Tibial artery (tissue), 4 donors: ENCODE measurements around the gene SNRPB.

Experiments
- DNase-seq, 2 donors: peaks; one replicate each; pipeline ENCODE4 v3.0.0-alpha.2; 2019
- H3K27ac ChIP-seq, 2 donors: fragments of 200-600 bp; sonication (generic) in 1 of 2; 1 replicate in 1 of 2; 2 replicates in 1 of 2; pipeline ENCODE4 v1.5.1; 2018 to 2019; ENCODE audit warnings: mild to moderate bottlenecking in 1 of 2
- H3K27me3 ChIP-seq, 2 donors: fragments of 200-600 bp; sonication (generic) in 1 of 2; one replicate each; pipeline versions ENCODE4 v1.5.1 to v1.6.0; 2016 to 2019
- H3K36me3 ChIP-seq, 3 donors: fragments of 200-600 bp; sonication (generic) in 2 of 3; one replicate each; pipeline ENCODE4 v1.5.1; 2016 to 2019; ENCODE audit warnings: mild to moderate bottlenecking in 2 of 3
- H3K4me1 ChIP-seq, 4 donors: fragments of 200-600 bp; sonication (generic) in 2 of 4; 1 replicate in 3 of 4; 2 replicates in 1 of 4; pipeline ENCODE4 v1.5.1; 2016 to 2019
- H3K4me3 ChIP-seq, 2 donors: fragments of 200-600 bp; sonication (generic) in 1 of 2; 1 replicate in 1 of 2; 2 replicates in 1 of 2; pipeline ENCODE4 v1.5.1; 2018 to 2019; ENCODE audit warnings: mild to moderate bottlenecking in 2 of 2
- H3K9me3 ChIP-seq, 3 donors: fragments of 200-600 bp; sonication (generic) in 1 of 3; one replicate each; pipeline ENCODE4 v1.5.1; 2016 to 2019
- CTCF ChIP-seq, 2 experiments: fragments of 200-600 bp in 1 of 2; fragments of 450-650 bp in 1 of 2; IDR thresholded peaks; one replicate each; pipeline ENCODE4 v1.5.1; 2017 to 2019; ENCODE audit warnings: antibody characterized with exemption in 2 of 2, mild to moderate bottlenecking in 1 of 2, moderate library complexity in 1 of 2
- intact Hi-C: fragments of 100-400 bp; cut with DNase I; formaldehyde crosslinking; loops from one replicate; pipeline ENCODE4 v1.15.0; 2023; ENCODE audit warnings: low total_unique reads

SNRPB gene

GRCh38 chr20:2470423-2471193 is at the start of gene SNRPB:
TSS of gene SNRPB (minus strand) at chr20:2470789. CDS start at chr20:2470690, 99 bp downstream.
- DNase-seq: peak; percentile 96 to 98
- Histone ChIP-seq H3K4me1 (peaks cover 0 to 27% (median 22%) of the 10 kb centered on the region in 4 donors), H3K36me3 (peaks cover 21 to 26% (median 24%) of the 10 kb centered on the region in 3 donors), H3K27me3 (no peaks in the 10 kb centered on the region), H3K4me3 (peak within 1 kb of the TSS; percentile 65 to 77), H3K27ac (peak within 1 kb of the TSS; percentile 91 to 94), H3K9me3 (no peaks in the 10 kb centered on the region)
- intact Hi-C loops: loop anchor here (5.0 to 10.0 kb wide), 3 partner anchors 52 to 1346 kb away; partner anchors contain the start of gene NOP56
- no peak for TF ChIP-seq CTCF (IDR thresholded peaks at IDR 0.05)

- H3K36me3 ChIP-seq: no peaks in the 10 kb centered on the region
- H3K27ac ChIP-seq: no peak overlapping the region
- no peaks in the 10 kb centered on the region for H3K27me3 ChIP-seq
- peaks cover 0 to 5% (median 4%) of the 10 kb centered on the region in 4 donors for H3K4me1 ChIP-seq
- intact Hi-C loops: no loop called here
- no peaks in the 10 kb centered on the region for H3K9me3 ChIP-seq
- H3K4me3 ChIP-seq: no peak overlapping the region
- TF ChIP-seq CTCF (IDR thresholded peaks at IDR 0.05): no peak
- DNase-seq: no peak
Measured at GRCh38 chr20:2519115-2519809, 48.7 kb upstream of the SNRPB start.

DNA sequence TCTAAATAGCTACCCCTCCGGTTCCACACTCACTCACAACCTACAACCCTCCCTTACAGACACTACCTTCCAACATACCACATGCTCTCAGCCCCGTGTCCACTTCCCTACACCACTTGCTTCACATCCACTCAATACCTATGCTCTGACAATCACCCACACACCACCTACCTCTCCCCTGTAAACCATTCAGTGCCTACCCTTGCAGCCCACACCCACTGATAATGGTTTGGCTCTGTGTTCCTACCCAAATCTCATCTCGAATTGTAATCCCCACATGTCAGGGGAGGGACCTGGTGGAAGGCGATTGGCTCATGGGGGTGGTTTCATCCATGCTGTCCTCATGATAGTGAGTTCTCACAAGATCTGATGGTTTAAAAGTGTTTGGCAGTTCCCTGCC is 48.0 kb upstream of the SNRPB start:
- Histone ChIP-seq H3K27ac (no peak overlapping the region), H3K27me3 (no peaks in the 10 kb centered on the region), H3K36me3 (no peaks in the 10 kb centered on the region), H3K4me3 (no peak overlapping the region), H3K4me1 (peaks cover 0 to 3% (median 0%) of the 10 kb centered on the region in 4 donors), H3K9me3 (no peaks in the 10 kb centered on the region)
- no peak for DNase-seq
- no peak for TF ChIP-seq CTCF (IDR thresholded peaks at IDR 0.05)
- intact Hi-C loops: no loop called here

GRCh38 chr20:2518096-2518495 is 47.5 kb upstream of the SNRPB start:
- no peaks in the 10 kb centered on the region for H3K9me3 ChIP-seq
- peaks cover 0 to 2% (median 0%) of the 10 kb centered on the region in 4 donors for H3K4me1 ChIP-seq
- no peaks in the 10 kb centered on the region for H3K36me3 ChIP-seq
- no peak overlapping the region for H3K27ac ChIP-seq
- H3K4me3 ChIP-seq: no peak overlapping the region
- H3K27me3 ChIP-seq: no peaks in the 10 kb centered on the region
- DNase-seq: no peak
- no peak for TF ChIP-seq CTCF (IDR thresholded peaks at IDR 0.05)
- intact Hi-C loops: no loop called here

DNA sequence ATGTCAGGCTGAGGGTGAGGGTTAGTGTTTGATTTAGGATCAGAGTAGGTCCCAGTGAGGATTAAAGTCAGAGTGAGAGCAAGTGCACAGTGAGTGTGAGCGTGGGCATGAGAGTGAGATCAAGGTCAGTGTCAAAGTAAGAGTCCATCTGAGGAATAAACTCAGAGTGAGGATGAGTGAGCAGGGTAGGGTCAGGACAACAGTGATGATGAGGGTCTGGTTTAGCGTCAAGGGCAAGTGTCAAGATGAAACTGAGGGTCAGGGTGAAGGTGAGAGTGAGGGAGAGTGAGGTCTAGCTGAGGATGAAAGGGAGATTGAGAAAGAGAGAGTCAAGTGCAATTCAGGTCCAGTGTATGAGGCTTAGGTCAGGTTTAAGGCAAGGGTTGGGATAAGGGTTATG is 45.8 kb upstream of the SNRPB start:
- intact Hi-C loops: no loop called here
- Histone ChIP-seq H3K27ac (no peak overlapping the region), H3K4me3 (no peak overlapping the region), H3K27me3 (no peaks in the 10 kb centered on the region), H3K4me1 (no peaks in the 10 kb centered on the region), H3K9me3 (no peaks in the 10 kb centered on the region), H3K36me3 (no peaks in the 10 kb centered on the region)
- no peak for DNase-seq
- no peak for TF ChIP-seq CTCF (IDR thresholded peaks at IDR 0.05)
